ENCODE data around the gene ARHGEF4. TPM values are rescaled to one million over a fixed set of nuclear protein-coding genes. Genes with fewer than 3 reads are reported as not detected.

Gene ARHGEF4
- total and polyA plus RNA-seq, 2 donors (not counting 3 experiments of a cell fraction or from before 2014, with no cell fraction given), result not detected

DNA sequence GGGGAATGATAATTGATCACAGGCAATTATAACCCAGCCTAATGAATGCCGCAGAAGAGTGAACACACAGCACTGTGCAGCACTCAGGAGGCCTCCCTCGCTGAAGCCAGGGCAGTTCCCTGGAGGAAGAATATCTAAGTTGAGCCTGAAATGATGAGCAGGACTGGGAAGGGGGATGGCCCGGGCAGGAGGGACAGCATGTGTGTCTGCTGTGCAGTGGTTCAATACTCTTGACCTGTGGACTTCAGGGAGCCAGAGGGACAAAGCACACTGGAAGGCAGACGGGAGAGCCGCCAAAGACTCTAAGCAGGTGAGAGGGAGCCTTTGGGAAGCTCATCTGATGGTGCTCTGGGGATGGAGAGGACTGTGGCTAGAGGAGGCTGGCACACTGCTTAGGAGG, 62.6 kb downstream of the ARHGEF4 start:
- Histone ChIP-seq H3K27me3 (ENCODE audit: control insufficient read depth in 2 of 2, insufficient read depth in 2 of 2, low read length in 2 of 2) (peaks cover 0 to 2% of the 10 kb centered on the region in 2 experiments), H3K36me3 (ENCODE audit: control insufficient read depth in 2 of 2, extremely low read depth in 1 of 2, insufficient read depth in 2 of 2, low read length in 2 of 2) (no peaks in the 10 kb centered on the region), H4K20me1 (replicated peaks; ENCODE audit: control insufficient read depth, extremely low read depth, insufficient read depth, low read length) (no peaks in the 10 kb centered on the region), H3K27ac (ENCODE audit: insufficient read depth, low read depth, low read length) (no peak overlapping the region), H3K4me2 (ENCODE audit: insufficient read depth, low read length) (no peak overlapping the region), H3K4me1 (ENCODE audit: control insufficient read depth, extremely low read depth, insufficient read depth, low read length) (no peaks in the 10 kb centered on the region), H3K9ac (replicated peaks; ENCODE audit: extremely low read depth, insufficient read depth, low read length) (no peak overlapping the region), H2AFZ (ENCODE audit: low read depth, low read length) (no peak overlapping the region), H3K9me3 (replicated peaks; ENCODE audit: control insufficient read depth, insufficient read depth, low read length) (no peaks in the 10 kb centered on the region), H3K4me3 (replicated peaks in 1 of 3; ENCODE audit: insufficient read depth in 1 of 3, low read depth in 1 of 3, low read length in 3 of 3) (no peak overlapping the region), H3K79me2 (ENCODE audit: control insufficient read depth, insufficient read depth, low read length) (no peaks in the 10 kb centered on the region), H3K9me1 (replicated peaks; ENCODE audit: control insufficient read depth, extremely low read depth, insufficient read depth, low read length) (no peaks in the 10 kb centered on the region)
- no TSS peak for BruUV-seq (replicated peaks)
- FAIRE-seq (no peak), DNase-seq (ENCODE audit: low read depth, low spot score) (no peak)
- intact Hi-C loops (cut with micrococcal nuclease) (no loop called here), dilution Hi-C loops (cut with MboI; ENCODE audit: extremely low pct_ligation_motif_present, low sequenced_read_pairs) (no loop called here)
- ChIA-PET CTCF (no interaction called here), POLR2A (no interaction called here)
- TF ChIP-seq JUN (IDR thresholded peaks at IDR 0.05; ENCODE audit: borderline replicate concordance, insufficient read depth, insufficient read length, low read depth) (no peak), POLR2AphosphoS5 (IDR thresholded peaks at IDR 0.05; ENCODE audit: insufficient read depth, low read depth, low read length) (no peak), MYC (IDR thresholded peaks at IDR 0.05; ENCODE audit: low read depth, low read length) (no peak), POLR2A (IDR thresholded peaks at IDR 0.05; ENCODE audit: low read depth, low read length) (no peak), GATA2 (IDR thresholded peaks at IDR 0.05; ENCODE audit: insufficient read depth, insufficient read length, low read depth, low read length) (no peak)
- TF ChIP-seq, protein P1, sequence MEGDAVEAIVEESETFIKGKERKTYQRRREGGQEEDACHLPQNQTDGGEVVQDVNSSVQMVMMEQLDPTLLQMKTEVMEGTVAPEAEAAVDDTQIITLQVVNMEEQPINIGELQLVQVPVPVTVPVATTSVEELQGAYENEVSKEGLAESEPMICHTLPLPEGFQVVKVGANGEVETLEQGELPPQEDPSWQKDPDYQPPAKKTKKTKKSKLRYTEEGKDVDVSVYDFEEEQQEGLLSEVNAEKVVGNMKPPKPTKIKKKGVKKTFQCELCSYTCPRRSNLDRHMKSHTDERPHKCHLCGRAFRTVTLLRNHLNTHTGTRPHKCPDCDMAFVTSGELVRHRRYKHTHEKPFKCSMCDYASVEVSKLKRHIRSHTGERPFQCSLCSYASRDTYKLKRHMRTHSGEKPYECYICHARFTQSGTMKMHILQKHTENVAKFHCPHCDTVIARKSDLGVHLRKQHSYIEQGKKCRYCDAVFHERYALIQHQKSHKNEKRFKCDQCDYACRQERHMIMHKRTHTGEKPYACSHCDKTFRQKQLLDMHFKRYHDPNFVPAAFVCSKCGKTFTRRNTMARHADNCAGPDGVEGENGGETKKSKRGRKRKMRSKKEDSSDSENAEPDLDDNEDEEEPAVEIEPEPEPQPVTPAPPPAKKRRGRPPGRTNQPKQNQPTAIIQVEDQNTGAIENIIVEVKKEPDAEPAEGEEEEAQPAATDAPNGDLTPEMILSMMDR (IDR thresholded peaks at IDR 0.05; ENCODE audit: extremely low read depth in 1 of 2, insufficient read depth in 1 of 2, low read depth in 1 of 2, low read length in 2 of 2), result no peak
- TF ChIP-seq, protein P2, sequence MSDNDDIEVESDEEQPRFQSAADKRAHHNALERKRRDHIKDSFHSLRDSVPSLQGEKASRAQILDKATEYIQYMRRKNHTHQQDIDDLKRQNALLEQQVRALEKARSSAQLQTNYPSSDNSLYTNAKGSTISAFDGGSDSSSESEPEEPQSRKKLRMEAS (IDR thresholded peaks at IDR 0.05; ENCODE audit: insufficient read depth, insufficient read length), result no peak

All from endothelial cell of umbilical vein (primary cell).